CD4-positive, alpha-beta memory T cell (primary cell): Measurements from ENCODE around the gene TALDO1. TPM values are rescaled to one million over a fixed set of nuclear protein-coding genes. Genes with fewer than 3 reads are reported as not detected.

Source experiments
- CTCF ChIA-PET: fragments of 350-600 bp; sonication (Branson Sonifier 250); formaldehyde crosslinking; loops from one replicate; lab custom pipeline; 2021; ENCODE audit warnings: inconsistent platforms; ENCODE audit not compliant: partially characterized antibody; lab: Charles Lee
- POLR2A ChIA-PET: fragments of 350-600 bp; sonication (Branson Sonifier 250); formaldehyde crosslinking; loops from one replicate; lab custom pipeline; 2021; ENCODE audit not compliant: partially characterized antibody; lab: Charles Lee
- DNase-seq, 5 donors: peaks; one replicate each; pipeline versions ENCODE4 v3.0.0 to v3.0.0-alpha.2; 2020 to 2022; ENCODE audit warnings: mixed read lengths in 1 of 5
- H3K27ac ChIP-seq: one replicate; pipeline ENCODE4 v1.7.0; 2013; ENCODE audit warnings: low read depth, low read length
- H3K27me3 ChIP-seq: 2 replicates; pipeline ENCODE4 v1.7.0; 2013; ENCODE audit warnings: mild to moderate bottlenecking, low read length, moderate library complexity; ENCODE audit not compliant: insufficient read depth
- H3K36me3 ChIP-seq: 2 replicates; pipeline ENCODE4 v1.7.0; 2013; ENCODE audit warnings: mild to moderate bottlenecking, low read length, moderate library complexity; ENCODE audit not compliant: insufficient read depth
- H3K4me1 ChIP-seq: 2 replicates; pipeline ENCODE4 v1.7.0; 2013; ENCODE audit warnings: mild to moderate bottlenecking, low read length, moderate library complexity; ENCODE audit not compliant: insufficient read depth
- H3K4me3 ChIP-seq, 2 donors: one replicate each; pipeline ENCODE4 v1.7.0; 2013; ENCODE audit warnings: low read length in 2 of 2, mild to moderate bottlenecking in 1 of 2
- H3K9me3 ChIP-seq, 2 donors: one replicate each; pipeline ENCODE4 v1.7.0; 2013; ENCODE audit warnings: low read length in 2 of 2, control low read depth in 1 of 2; ENCODE audit not compliant: control insufficient read depth in 1 of 2
- H3K27ac Mint-ChIP-seq, 7 donors: one replicate each; pipeline ENCODE4 v1.8.0; 2020 to 2021; ENCODE audit warnings: mixed read lengths in 7 of 7, mild to moderate bottlenecking in 6 of 7, inconsistent platforms in 3 of 7, moderate library complexity in 3 of 7
- H3K27me3 Mint-ChIP-seq, 2 donors: one replicate each; pipeline ENCODE4 v1.8.0; 2020 to 2021; ENCODE audit warnings: mixed read lengths in 2 of 2
- H3K36me3 Mint-ChIP-seq, 2 donors: one replicate each; pipeline ENCODE4 v1.8.0; 2020 to 2021; ENCODE audit warnings: mixed read lengths in 2 of 2, inconsistent platforms in 1 of 2, mild to moderate bottlenecking in 1 of 2
- H3K4me1 Mint-ChIP-seq, 4 donors: one replicate each; pipeline ENCODE4 v1.8.0; 2020 to 2021; ENCODE audit warnings: mixed read lengths in 4 of 4, mild to moderate bottlenecking in 1 of 4
- H3K4me3 Mint-ChIP-seq, 8 donors: one replicate each; pipeline ENCODE4 v1.8.0; 2020 to 2021; ENCODE audit warnings: mixed read lengths in 8 of 8, mild to moderate bottlenecking in 7 of 8, moderate library complexity in 6 of 8, inconsistent platforms in 3 of 8
- H3K9me3 Mint-ChIP-seq, 8 donors: one replicate each; pipeline ENCODE4 v1.8.0; 2020 to 2021; ENCODE audit warnings: mixed read lengths in 8 of 8, mild to moderate bottlenecking in 5 of 8, inconsistent platforms in 3 of 8, moderate library complexity in 1 of 8
- intact Hi-C: fragments of 100-400 bp; cut with micrococcal nuclease; formaldehyde crosslinking; loops from one replicate; pipeline ENCODE4 v1.15.1; 2023
- polyA plus RNA-seq, 2 donors: library from polyadenylated mRNA; unstranded; fragments of 300-500 nt; fragmentation: Illumina TruSeq; gene quantifications; one replicate each; pipeline ENCODE4 v1.2.3, GENCODE V29; 2021
- total RNA-seq, 2 experiments: library from RNA; stranded (reverse); gene quantifications; one replicate each; pipeline ENCODE4 v1.2.3, GENCODE V29; 2021

TALDO1 gene
- total and polyA plus RNA-seq, 4 experiments from 2014 or later: 80.4 to 244 (median 132) TPM

DNA sequence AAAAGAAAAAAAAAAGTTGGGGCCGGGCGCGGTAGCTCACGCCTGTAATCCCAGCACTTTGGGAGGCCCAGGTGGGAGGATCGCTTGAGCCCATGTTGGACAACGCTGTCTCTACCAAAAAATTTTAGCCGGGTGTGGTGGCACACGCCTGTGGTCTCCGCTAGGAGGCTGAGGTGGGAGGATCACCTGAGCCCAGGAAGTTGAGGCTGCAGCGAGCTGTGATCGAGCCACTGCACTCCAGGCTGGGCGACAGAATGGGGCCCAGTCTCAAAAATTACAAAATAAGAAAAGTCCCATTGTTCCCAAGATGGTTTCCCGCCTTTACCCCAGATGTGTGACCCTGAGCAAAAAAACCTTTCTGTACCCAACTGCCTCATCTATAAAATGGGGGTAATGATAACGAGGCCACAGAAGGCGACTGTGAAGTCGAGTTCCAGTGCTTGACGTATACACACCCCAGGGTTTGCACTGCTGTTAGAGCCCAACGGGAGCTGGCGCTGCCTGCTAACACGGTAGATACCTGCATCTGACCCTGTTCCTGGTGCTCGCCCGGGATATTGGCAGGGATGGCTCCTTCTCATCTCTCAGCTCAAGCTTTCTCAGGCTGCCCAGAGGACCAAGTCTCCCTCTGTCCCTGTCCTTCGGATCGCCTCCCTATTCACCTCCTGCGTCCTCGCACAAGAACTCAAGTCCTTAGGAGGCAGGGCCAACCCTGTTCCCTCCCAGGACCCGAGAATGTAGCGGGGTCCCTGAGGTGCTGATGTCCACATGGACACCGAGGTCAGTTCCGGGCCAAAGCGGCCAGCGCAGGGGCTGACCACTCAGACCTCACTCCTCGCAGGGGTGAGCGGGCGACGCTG lies 61.4 kb downstream of the TALDO1 start:
- Histone ChIP-seq H3K27me3 (no peaks in the 10 kb centered on the region), H3K9me3 (no peaks in the 10 kb centered on the region), H3K4me1 (peaks cover 43% of the 10 kb centered on the region), H3K36me3 (peaks cover 23% of the 10 kb centered on the region), H3K4me3 (peak overlapping the region; percentile 53 to 100), H3K27ac (peak overlapping the region; percentile 96)
- Mint-ChIP-seq H3K4me3 (peak overlapping the region; percentile 91 to 98 (median 94)), H3K9me3 (peaks cover 0 to 3% (median 0%) of the 10 kb centered on the region in 8 donors), H3K4me1 (peaks cover 8 to 56% (median 29%) of the 10 kb centered on the region in 4 donors), H3K27ac (peak overlapping the region; percentile 98 to 100 (median 99)), H3K36me3 (peaks cover 4 to 32% of the 10 kb centered on the region in 2 donors), H3K27me3 (no peaks in the 10 kb centered on the region)
- POLR2A ChIA-PET: interaction anchor here (0.6 to 4.7 kb wide), 20 partner anchors 10 to 601 kb away, joined by 3 to 109 read pairs (median 5); partner anchors contain the start of genes BET1L, CRACR2B, DEAF1 and GATD1
- CTCF ChIA-PET: interaction anchor here (1.7 kb wide), 1 partner anchor 40 kb away, joined by 3 read pairs; no protein-coding TSS in a partner anchor
- peak in 4 of 5 donors; percentile 38 to 71 (median 48) for DNase-seq
- intact Hi-C loops: loop anchor here (1.0 to 5.0 kb wide), 6 partner anchors 10 to 601 kb away; partner anchors contain the start of genes BET1L, GATD1, IRF7 and POLR2L

DNA sequence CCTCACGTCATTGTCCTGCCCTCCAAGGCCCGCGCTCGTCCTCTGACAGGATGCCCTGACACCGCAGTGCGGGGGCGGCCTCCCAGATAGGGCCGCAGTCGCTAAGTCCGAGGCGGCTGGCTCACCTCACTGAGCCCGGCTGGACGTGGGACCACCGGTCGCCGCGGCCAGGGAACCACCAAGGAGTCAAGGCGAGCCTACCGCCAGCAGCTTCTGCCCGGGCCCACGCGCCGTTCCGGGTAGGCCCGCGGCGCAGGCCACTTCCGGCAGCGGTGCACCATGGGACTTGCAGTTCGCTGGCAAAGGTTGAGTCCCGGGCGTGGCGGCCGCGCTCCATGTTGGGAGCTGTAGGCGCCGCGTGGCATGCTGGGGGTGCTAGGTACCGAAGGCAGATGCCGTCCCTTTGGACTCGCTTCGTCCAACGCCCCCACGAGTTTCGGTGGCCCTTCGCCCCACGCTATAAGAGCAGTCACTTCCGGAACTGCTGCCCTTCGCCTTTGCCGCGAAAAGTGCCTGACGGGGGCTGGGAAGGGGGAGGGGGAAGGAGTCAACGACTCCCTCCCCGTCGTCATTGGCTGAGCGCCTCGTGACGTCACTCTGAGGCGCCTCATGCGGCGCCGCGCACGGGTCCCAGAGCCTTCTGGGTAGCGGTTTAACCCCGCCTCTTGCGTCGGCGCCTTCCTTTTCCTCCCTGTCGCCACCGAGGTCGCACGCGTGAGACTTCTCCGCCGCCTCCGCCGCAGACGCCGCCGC lies 62.2 kb downstream of the TALDO1 start, which contains the start of gene RPLP2:
RPLP2 (plus strand) TSS at position 681 of the 753 bp plus-strand sequence. CDS start 268 bp downstream, outside the sequence.
- peaks cover 25% of the 10 kb centered on the region for H3K36me3 ChIP-seq
- Mint-ChIP-seq H3K9me3 (peaks cover 0 to 3% (median 0%) of the 10 kb centered on the region in 8 donors), H3K4me3 (peak within 1 kb of the TSS; percentile 91 to 98 (median 94)), H3K4me1 (peaks cover 8 to 48% (median 29%) of the 10 kb centered on the region in 4 donors), H3K36me3 (peaks cover 4 to 34% of the 10 kb centered on the region in 2 donors), H3K27ac (peak within 1 kb of the TSS; percentile 98 to 100 (median 99)), H3K27me3 (no peaks in the 10 kb centered on the region)
- intact Hi-C loops: loop anchor here (1.0 to 5.0 kb wide), 6 partner anchors 10 to 602 kb away; partner anchors contain the start of genes BET1L, GATD1, IRF7 and POLR2L
- no peaks in the 10 kb centered on the region for H3K27me3 ChIP-seq
- H3K9me3 ChIP-seq: no peaks in the 10 kb centered on the region
- peak within 1 kb of the TSS; percentile 53 to 100 for H3K4me3 ChIP-seq
- DNase-seq: peak; percentile 97 to 99 (median 97)
- peaks cover 35% of the 10 kb centered on the region for H3K4me1 ChIP-seq
- H3K27ac ChIP-seq: peak within 1 kb of the TSS; percentile 96
- ChIA-PET POLR2A (interaction anchor here (0.7 to 4.7 kb wide), 21 partner anchors 11 to 602 kb away, joined by 3 to 109 read pairs (median 5); partner anchors contain the start of genes BET1L, CRACR2B, DEAF1 and GATD1), CTCF (interaction anchor here (0.8 to 1.7 kb wide), 2 partner anchors 10 to 39 kb away, joined by 3 read pairs; partner anchors contain the start of gene PNPLA2)

DNA sequence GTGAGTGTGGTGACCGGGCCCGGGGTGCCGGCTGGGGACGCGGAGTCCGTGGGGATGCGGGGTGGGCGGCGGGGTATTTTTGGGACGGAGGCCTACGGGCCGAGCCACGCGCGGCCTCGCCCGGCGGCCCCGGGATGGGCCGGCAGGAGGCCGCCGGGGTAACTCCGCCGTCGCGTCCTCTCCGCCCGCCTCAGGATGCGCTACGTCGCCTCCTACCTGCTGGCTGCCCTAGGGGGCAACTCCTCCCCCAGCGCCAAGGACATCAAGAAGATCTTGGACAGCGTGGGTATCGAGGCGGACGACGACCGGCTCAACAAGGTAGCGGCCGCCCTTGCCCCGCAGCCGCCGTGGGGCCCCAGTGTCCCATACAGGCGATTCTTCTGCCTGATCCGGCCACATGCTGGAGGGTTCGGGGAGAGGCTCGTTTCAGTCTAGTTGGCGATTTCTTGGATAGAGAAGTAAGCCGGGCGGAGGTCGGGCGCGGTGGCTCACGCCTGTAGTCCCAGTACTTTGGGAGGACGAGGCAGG lies 62.8 kb downstream of the TALDO1 start:
- intact Hi-C loops: no loop called here
- Mint-ChIP-seq H3K27me3 (no peaks in the 10 kb centered on the region), H3K4me3 (peak overlapping the region; percentile 91 to 98 (median 94)), H3K4me1 (peaks cover 8 to 46% (median 29%) of the 10 kb centered on the region in 4 donors), H3K27ac (peak overlapping the region; percentile 98 to 100 (median 99)), H3K9me3 (peaks cover 0 to 3% (median 0%) of the 10 kb centered on the region in 8 donors), H3K36me3 (peaks cover 4 to 34% of the 10 kb centered on the region in 2 donors)
- peaks cover 25% of the 10 kb centered on the region for H3K36me3 ChIP-seq
- DNase-seq: no peak
- H3K27me3 ChIP-seq: no peaks in the 10 kb centered on the region
- ChIA-PET CTCF (interaction anchor here (0.8 to 1.7 kb wide), 2 partner anchors 9 to 38 kb away, joined by 3 read pairs; partner anchors contain the start of gene PNPLA2), POLR2A (interaction anchor here (0.7 to 4.7 kb wide), 14 partner anchors 10 to 603 kb away, joined by 3 to 109 read pairs (median 6); partner anchors contain the start of genes BET1L, CRACR2B, DEAF1 and GATD1)
- peaks cover 32% of the 10 kb centered on the region for H3K4me1 ChIP-seq
- H3K9me3 ChIP-seq: no peaks in the 10 kb centered on the region
- H3K27ac ChIP-seq: peak overlapping the region; percentile 96
- H3K4me3 ChIP-seq: peak overlapping the region; percentile 53 to 100

DNA sequence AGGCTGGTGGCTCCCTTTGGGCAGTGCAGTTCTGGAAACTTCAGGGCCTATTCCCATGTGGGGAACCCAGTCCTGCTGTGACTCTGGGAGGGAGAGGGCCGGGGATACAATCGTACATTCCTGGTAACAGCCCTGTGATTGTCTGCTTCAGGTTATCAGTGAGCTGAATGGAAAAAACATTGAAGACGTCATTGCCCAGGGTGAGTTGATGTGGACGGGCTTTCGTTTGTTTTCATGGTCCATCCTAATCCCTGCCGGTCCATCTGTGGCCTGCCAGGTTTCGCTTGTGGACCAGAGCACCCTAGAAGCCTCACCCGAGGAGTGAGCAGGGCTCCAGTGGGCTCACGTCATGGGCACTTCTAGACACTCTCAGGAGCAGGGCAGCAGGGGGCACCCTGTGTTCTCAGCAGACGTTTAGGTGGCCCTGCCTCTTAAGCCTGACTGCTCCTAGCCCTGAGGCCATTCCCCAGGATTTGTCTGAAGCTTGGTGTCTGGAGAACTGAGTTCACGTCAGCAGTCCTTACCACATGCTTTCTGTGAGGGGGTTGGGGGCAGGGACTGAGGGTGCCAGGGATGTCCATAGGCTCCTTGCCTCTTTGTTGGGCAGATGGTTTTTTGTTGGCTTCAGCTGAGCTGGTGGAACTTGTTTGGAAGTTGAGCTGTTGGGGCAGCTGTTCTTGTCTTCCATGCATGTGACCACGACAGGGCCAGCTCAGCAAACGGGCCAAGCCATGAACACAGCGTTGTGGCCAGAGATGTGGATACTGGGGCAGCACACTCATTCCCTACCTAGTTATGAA lies 64.4 kb downstream of the TALDO1 start:
- H3K36me3 ChIP-seq: peaks cover 25% of the 10 kb centered on the region

DNA sequence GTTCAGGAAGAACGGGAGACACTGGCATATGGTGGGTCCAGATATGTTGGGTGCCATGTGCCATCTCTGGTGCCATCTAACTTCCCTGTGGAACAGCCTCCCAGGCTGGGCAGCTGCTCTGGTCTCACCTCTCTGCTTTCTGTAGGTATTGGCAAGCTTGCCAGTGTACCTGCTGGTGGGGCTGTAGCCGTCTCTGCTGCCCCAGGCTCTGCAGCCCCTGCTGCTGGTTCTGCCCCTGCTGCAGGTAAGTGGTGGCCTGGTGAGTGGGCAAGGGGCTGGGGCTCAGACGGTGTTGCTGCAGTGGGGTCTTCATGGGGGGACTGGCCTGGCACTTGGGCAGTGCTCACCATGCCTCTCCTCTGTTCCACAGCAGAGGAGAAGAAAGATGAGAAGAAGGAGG lies 65.1 kb downstream of the TALDO1 start:
- POLR2A ChIA-PET: interaction anchor here (1.0 to 4.7 kb wide), 3 partner anchors 8 to 117 kb away, joined by 3 to 109 read pairs (median 4); partner anchors contain the start of genes PNPLA2 and TMEM80

More for the DNA sequence above, 64.4 kb downstream of the TALDO1 start:
- Mint-ChIP-seq H3K27ac (peak overlapping the region; percentile 57 to 99 (median 87)), H3K9me3 (peaks cover 0 to 3% (median 0%) of the 10 kb centered on the region in 8 donors), H3K4me3 (peak overlapping the region; percentile 84 to 95 (median 89)), H3K4me1 (peaks cover 8 to 44% (median 27%) of the 10 kb centered on the region in 4 donors), H3K36me3 (peaks cover 4 to 34% of the 10 kb centered on the region in 2 donors), H3K27me3 (no peaks in the 10 kb centered on the region)
- H3K27ac ChIP-seq: peak overlapping the region; percentile 96
- H3K27me3 ChIP-seq: no peaks in the 10 kb centered on the region
- ChIA-PET POLR2A (interaction anchor here (1.0 to 4.7 kb wide), 3 partner anchors 9 to 29 kb away, joined by 3 to 109 read pairs (median 4); partner anchors contain the start of gene PNPLA2), CTCF (no interaction called here)
- no peak for DNase-seq
- intact Hi-C loops: no loop called here
- H3K4me3 ChIP-seq: no peak overlapping the region
- no peaks in the 10 kb centered on the region for H3K9me3 ChIP-seq
- peaks cover 26% of the 10 kb centered on the region for H3K4me1 ChIP-seq

More for the DNA sequence above, 65.1 kb downstream of the TALDO1 start:
- no peaks in the 10 kb centered on the region for H3K9me3 ChIP-seq
- H3K4me3 ChIP-seq: no peak overlapping the region
- H3K27ac ChIP-seq: no peak overlapping the region
- intact Hi-C loops: no loop called here
- peaks cover 0 to 3% (median 0%) of the 10 kb centered on the region in 8 donors for H3K9me3 Mint-ChIP-seq
- H3K27me3 ChIP-seq: no peaks in the 10 kb centered on the region
- CTCF ChIA-PET: no interaction called here
- DNase-seq: no peak
- H3K36me3 Mint-ChIP-seq: peaks cover 4 to 34% of the 10 kb centered on the region in 2 donors
- H3K4me1 Mint-ChIP-seq: peaks cover 8 to 44% (median 27%) of the 10 kb centered on the region in 4 donors
- H3K4me3 Mint-ChIP-seq: peak overlapping the region in 5 of 8 donors; percentile 31 to 64 (median 46)
- H3K36me3 ChIP-seq: peaks cover 25% of the 10 kb centered on the region
- H3K27me3 Mint-ChIP-seq: no peaks in the 10 kb centered on the region
- H3K4me1 ChIP-seq: peaks cover 26% of the 10 kb centered on the region
- H3K27ac Mint-ChIP-seq: peak overlapping the region in 5 of 7 donors; percentile 47 to 99 (median 73)
